Dermis lymphatic vessel endothelial cell (primary cell): ENCODE results near the gene PIWIL1. TPM values are rescaled to one million over a fixed set of nuclear protein-coding genes. Genes with fewer than 3 reads are reported as not detected.

ENCODE experiments used
- total RNA-seq: library from RNA; depleted of rRNA; stranded (reverse); fragments of >200 nt; gene quantifications from 2 replicates; pipeline ENCODE4 v1.2.1, GENCODE V29; 2014

Gene PIWIL1
- not detected in 2 replicates for total RNA-seq

GRCh38 chr12:130337488-130338303, at the start of gene PIWIL1:
PIWIL1 (plus strand) TSS chr12:130337887; CDS start chr12:130342592, 4,705 bp downstream.

Other genes with a start within 250 kb of the PIWIL1 start
- 1.8 and 18.5 TPM in 2 replicates for gene FZD10, start 175.4 kb upstream of the PIWIL1 start, total RNA-seq